Panc1 (cell line): Measurements from ENCODE around the gene PYGO2. TPM values are rescaled to one million over a fixed set of nuclear protein-coding genes. Genes with fewer than 3 reads are reported as not detected.

Experiments used
- ATAC-seq: fragments of 200-7000 bp; cut with Tn5 transposase; 2 replicates; pipeline ENCODE4 v1.9.1; 2020; ENCODE audit warnings: mild to moderate bottlenecking, moderate library complexity
- BruUV-seq: library from RNA; stranded (reverse); fragments of 400-500 nt; replicated peaks from 2 replicates; lab custom pipeline; 2021; lab: Mats Ljungman, UMichigan
- CTCF ChIA-PET: fragments of 300-600 bp; sonication (Branson Sonifier 250); formaldehyde crosslinking; loops from one replicate; lab custom pipeline; 2022; ENCODE audit warnings: antibody characterized with exemption; lab: Charles Lee
- POLR2A ChIA-PET: fragments of 300-600 bp; sonication (Branson Sonifier 250); formaldehyde crosslinking; loops from one replicate; lab custom pipeline; 2022; ENCODE audit warnings: antibody characterized with exemption; lab: Charles Lee
- DNase-seq: peaks from one replicate; pipeline ENCODE4 v3.0.0-alpha.2; 2010; ENCODE audit warnings: low read depth, low spot score
- H3K27ac ChIP-seq: 2 replicates; pipeline ENCODE4 v1.5.1; 2011; ENCODE audit warnings: mild to moderate bottlenecking, low read length, inconsistent platforms
- H3K27me3 ChIP-seq: fragments of 200-500 bp; sonication (Bioruptor generic); 2 replicates; pipeline ENCODE4 v1.6.0; 2014; ENCODE audit warnings: low read length, inconsistent platforms; ENCODE audit not compliant: control insufficient read depth, insufficient read depth
- H3K36me3 ChIP-seq: fragments of 200-500 bp; sonication (Bioruptor generic); 2 replicates; pipeline ENCODE4 v1.5.1; 2014; ENCODE audit warnings: inconsistent platforms, mild to moderate bottlenecking, low read length, moderate library complexity; ENCODE audit not compliant: control insufficient read depth, insufficient read depth
- H3K4me1 ChIP-seq: 2 replicates; pipeline ENCODE4 v1.5.1; 2011; ENCODE audit warnings: inconsistent platforms, mild to moderate bottlenecking, low read length, moderate library complexity; ENCODE audit not compliant: control insufficient read depth, insufficient read depth
- H3K4me3 ChIP-seq, 2 experiments: 2 replicates each; pipeline ENCODE4 v1.5.1; 2011 to 2012; ENCODE audit warnings: low read depth in 2 of 2, low read length in 2 of 2, mild to moderate bottlenecking in 2 of 2, inconsistent platforms in 1 of 2, moderate library complexity in 1 of 2
- H3K9me3 ChIP-seq: fragments of 200-500 bp; sonication (Bioruptor generic); 2 replicates; pipeline ENCODE4 v1.5.1; 2014; ENCODE audit warnings: low read depth, mild to moderate bottlenecking, inconsistent platforms, low read length, moderate library complexity; ENCODE audit not compliant: control insufficient read depth, insufficient read depth
- CTCF ChIP-seq: fragments of 450-650 bp; IDR thresholded peaks from 2 replicates; pipeline ENCODE4 v1.5.1; 2017; ENCODE audit warnings: mild to moderate bottlenecking
- POLR2AphosphoS5 ChIP-seq: IDR thresholded peaks from 2 replicates; pipeline ENCODE4 v1.6.1; 2012; ENCODE audit warnings: mild to moderate bottlenecking, low read depth, low read length, moderate library complexity
- REST ChIP-seq, 2 experiments: IDR thresholded peaks; 2 replicates each; pipeline ENCODE4 v1.6.1; 2011 to 2012; ENCODE audit warnings: low read depth in 2 of 2, control low read depth in 1 of 2, low read length in 1 of 2, mild to moderate bottlenecking in 1 of 2, moderate library complexity in 1 of 2; ENCODE audit not compliant: insufficient read depth in 1 of 2
- SIN3A ChIP-seq: IDR thresholded peaks from 2 replicates; pipeline ENCODE4 v1.6.1; 2012; ENCODE audit warnings: low read depth, mild to moderate bottlenecking, low read length, moderate library complexity, borderline replicate concordance; ENCODE audit not compliant: insufficient read depth
- TCF7L2 ChIP-seq: IDR thresholded peaks from 2 replicates; pipeline ENCODE4 v1.6.1; 2011; ENCODE audit warnings: mild to moderate bottlenecking, low read depth, low read length, inconsistent platforms
- in situ Hi-C: cut with HindIII; loops from 2 replicates; pipeline ENCODE4 v1.10.0; 2016; ENCODE audit warnings: low sequenced_read_pairs, low pct_unique_long_range_greater_than_20kb
- intact Hi-C: fragments of 100-400 bp; cut with micrococcal nuclease; formaldehyde crosslinking; loops from one replicate; pipeline ENCODE4 v1.10.0; 2022; ENCODE audit not compliant: unreplicated experiment
- total RNA-seq: library from RNA; stranded (reverse); gene quantifications from one replicate; pipeline ENCODE4 v1.2.1, GENCODE V29; 2021; ENCODE audit not compliant: unreplicated experiment

PYGO2 gene
- total RNA-seq, 1 experiment from 2014 or later = 41.1 TPM

- intact Hi-C loops = no loop called here
- ATAC-seq = no peak
- no peak overlapping the region for H3K27ac ChIP-seq
- no peaks in the 10 kb centered on the region for H3K9me3 ChIP-seq
- H3K4me3 ChIP-seq = no peak overlapping the region
- in situ Hi-C loops = no loop called here
- no peak for DNase-seq
- TF ChIP-seq TCF7L2 = no peak
- no peak for TF ChIP-seq SIN3A
- no peak for TF ChIP-seq CTCF
- no peak for TF ChIP-seq POLR2AphosphoS5
- TF ChIP-seq REST (IDR thresholded peaks at IDR 0.05; ENCODE audit: insufficient read depth in 1 of 2, low read depth in 2 of 2, low read length in 1 of 2) = no peak
- H3K4me1 ChIP-seq = peaks cover 17% of the 10 kb centered on the region
- no peaks in the 10 kb centered on the region for H3K27me3 ChIP-seq
- POLR2A ChIA-PET = interaction anchor here (0.6 kb wide), 1 partner anchor 95 kb away, joined by 5 read pairs; no protein-coding TSS in a partner anchor
- H3K36me3 ChIP-seq = no peaks in the 10 kb centered on the region
- CTCF ChIA-PET = interaction anchor here (0.7 kb wide), 1 partner anchor 31 kb away, joined by 12 read pairs; no protein-coding TSS in a partner anchor
- BruUV-seq = no TSS peak
Measured at GRCh38 chr1:154940213-154940560, 21.4 kb downstream of the PYGO2 start.

- ChIA-PET POLR2A (no interaction called here), CTCF (no interaction called here)
- Histone ChIP-seq H3K36me3 (no peaks in the 10 kb centered on the region), H3K27ac (no peak overlapping the region), H3K4me3 (no peak overlapping the region), H3K27me3 (no peaks in the 10 kb centered on the region), H3K4me1 (peaks cover 14% of the 10 kb centered on the region), H3K9me3 (no peaks in the 10 kb centered on the region)
- ATAC-seq = no peak
- TF ChIP-seq POLR2AphosphoS5 (no peak), REST (IDR thresholded peaks at IDR 0.05; ENCODE audit: insufficient read depth in 1 of 2, low read depth in 2 of 2, low read length in 1 of 2) (no peak), CTCF (no peak), TCF7L2 (no peak), SIN3A (no peak)
- no peak for DNase-seq
- intact Hi-C loops (loop anchor here (5.0 kb wide), 1 partner anchor 457 kb away; no protein-coding TSS in a partner anchor), in situ Hi-C loops (no loop called here)
- BruUV-seq = no TSS peak
Measured at GRCh38 chr1:154938604-154939399, 22.8 kb downstream of the PYGO2 start.
